Lower leg skin (tissue), 4 donors: ENCODE measurements around the gene ST7. TPM values are rescaled to one million over a fixed set of nuclear protein-coding genes. Genes with fewer than 3 reads are reported as not detected.

ENCODE experiments used
- DNase-seq, 2 donors: peaks; one replicate each; pipeline ENCODE4 v3.0.0-alpha.2; 2019; ENCODE audit warnings: low spot score in 2 of 2
- H3K4me3 ChIP-seq: fragments of 200-600 bp; sonication (generic); 2 replicates; pipeline ENCODE4 v1.5.1; 2017; ENCODE audit warnings: mild to moderate bottlenecking, low read depth; ENCODE audit not compliant: poor library complexity, severe bottlenecking
- POLR2A ChIP-seq, 2 donors: fragments of 450-650 bp; IDR thresholded peaks; one replicate each; pipeline ENCODE4 v1.6.1; 2016 to 2017; ENCODE audit warnings: antibody characterized with exemption in 2 of 2, mild to moderate bottlenecking in 1 of 2, moderate library complexity in 1 of 2
- WGBS, 2 donors: methylation state at CpG; one replicate each; pipeline ENCODE4 v1.1.5; 2018; 5-methylcytosine and 5-hydroxymethylcytosine counted together
- intact Hi-C: fragments of 100-400 bp; cut with DNase I; formaldehyde crosslinking; loops from one replicate; pipeline ENCODE4 v1.15.0; 2023; ENCODE audit warnings: low total_unique reads
- total RNA-seq, 4 donors: library from RNA; depleted of rRNA; stranded (reverse); fragments of >200 nt; gene quantifications; one replicate each; pipeline ENCODE4 v1.1.0, GENCODE V29; 2016
- TF ChIP-seq, protein P1 (sequence below), 3 donors: fragments of 450-650 bp; IDR thresholded peaks; one replicate each; pipeline ENCODE4 v1.5.1; 2016; ENCODE audit warnings: antibody characterized with exemption in 3 of 3, mild to moderate bottlenecking in 3 of 3, moderate library complexity in 2 of 3

Gene ST7
- total RNA-seq, 4 donors from 2014 or later, result 10.8 to 17.1 (median 11.4) TPM

DNA sequence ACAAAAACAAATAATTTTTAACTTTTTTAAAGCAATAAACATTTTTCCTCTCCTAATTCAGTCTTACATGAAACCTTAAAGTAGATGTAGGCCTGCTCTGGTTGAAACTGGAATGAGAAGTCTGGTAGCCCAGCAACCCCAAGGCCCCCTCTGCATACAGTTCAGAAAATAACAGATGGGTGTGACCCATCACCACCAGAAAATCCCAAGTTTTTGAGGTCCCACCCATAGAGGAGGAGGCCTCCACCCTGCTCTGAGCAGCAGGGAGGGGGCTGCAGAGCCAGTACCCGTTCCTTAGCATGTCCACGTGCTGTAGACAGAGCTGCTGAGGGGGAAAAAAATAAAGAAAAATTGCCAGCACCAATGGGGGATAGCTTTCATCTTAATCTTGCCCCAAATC, 246.8 kb downstream of the ST7 start:
- no peak overlapping the region for H3K4me3 ChIP-seq
- 43 to 57% methylated on average over 2 of the region's 2 CpGs for WGBS, 2 donors
- no peak for DNase-seq
- intact Hi-C loops, result no loop called here
- no peak for TF ChIP-seq POLR2A (IDR thresholded peaks at IDR 0.05)
- TF ChIP-seq, protein P1, sequence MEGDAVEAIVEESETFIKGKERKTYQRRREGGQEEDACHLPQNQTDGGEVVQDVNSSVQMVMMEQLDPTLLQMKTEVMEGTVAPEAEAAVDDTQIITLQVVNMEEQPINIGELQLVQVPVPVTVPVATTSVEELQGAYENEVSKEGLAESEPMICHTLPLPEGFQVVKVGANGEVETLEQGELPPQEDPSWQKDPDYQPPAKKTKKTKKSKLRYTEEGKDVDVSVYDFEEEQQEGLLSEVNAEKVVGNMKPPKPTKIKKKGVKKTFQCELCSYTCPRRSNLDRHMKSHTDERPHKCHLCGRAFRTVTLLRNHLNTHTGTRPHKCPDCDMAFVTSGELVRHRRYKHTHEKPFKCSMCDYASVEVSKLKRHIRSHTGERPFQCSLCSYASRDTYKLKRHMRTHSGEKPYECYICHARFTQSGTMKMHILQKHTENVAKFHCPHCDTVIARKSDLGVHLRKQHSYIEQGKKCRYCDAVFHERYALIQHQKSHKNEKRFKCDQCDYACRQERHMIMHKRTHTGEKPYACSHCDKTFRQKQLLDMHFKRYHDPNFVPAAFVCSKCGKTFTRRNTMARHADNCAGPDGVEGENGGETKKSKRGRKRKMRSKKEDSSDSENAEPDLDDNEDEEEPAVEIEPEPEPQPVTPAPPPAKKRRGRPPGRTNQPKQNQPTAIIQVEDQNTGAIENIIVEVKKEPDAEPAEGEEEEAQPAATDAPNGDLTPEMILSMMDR (IDR thresholded peaks at IDR 0.05), result no peak

GRCh38 chr7:117200786-117201458, 247.6 kb downstream of the ST7 start:
- no peak for DNase-seq
- TF ChIP-seq, protein P1 (IDR thresholded peaks at IDR 0.05), result no peak
- no peak for TF ChIP-seq POLR2A (IDR thresholded peaks at IDR 0.05)
- intact Hi-C loops, result no loop called here
- WGBS, 2 donors, result 88 to 92% methylated on average over 4 of the region's 4 CpGs
- H3K4me3 ChIP-seq, result no peak overlapping the region

DNA sequence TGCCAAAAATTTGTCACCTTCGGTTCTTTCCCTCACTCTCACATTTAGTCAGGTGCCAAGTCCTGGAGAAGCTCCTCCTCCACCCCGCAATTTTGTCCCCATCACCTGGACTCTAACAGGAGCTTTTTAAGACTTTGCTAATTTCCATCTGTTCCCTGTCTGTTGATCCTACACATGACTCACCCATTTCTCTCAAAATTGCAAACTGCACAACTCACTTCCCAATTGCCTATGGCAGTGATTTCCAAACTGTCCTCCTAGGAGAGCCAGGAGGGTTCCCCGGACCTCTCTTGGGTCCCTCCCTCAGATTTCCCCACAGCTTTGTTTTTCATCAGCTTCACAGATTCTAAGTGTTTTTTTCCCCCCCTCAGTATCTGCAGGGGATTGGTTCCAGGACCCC, 249.2 kb downstream of the ST7 start:
- DNase-seq, result no peak
- WGBS, 2 donors, result 47 to 76% methylated on average over 3 of the region's 3 CpGs
- intact Hi-C loops, result no loop called here

GRCh38 chr7:117203205-117203604, 249.9 kb downstream of the ST7 start:
- TF ChIP-seq, protein P1 (IDR thresholded peaks at IDR 0.05), result no peak
- no peak for TF ChIP-seq POLR2A (IDR thresholded peaks at IDR 0.05)
- H3K4me3 ChIP-seq, result no peak overlapping the region
- 86 to 88% methylated on average over 1 of the region's 1 CpG for WGBS, 2 donors
- intact Hi-C loops, result no loop called here
- DNase-seq, result no peak

More for the DNA sequence above, 249.2 kb downstream of the ST7 start:
- no peak for TF ChIP-seq POLR2A (IDR thresholded peaks at IDR 0.05)
- TF ChIP-seq, protein P1 (IDR thresholded peaks at IDR 0.05), result no peak
- H3K4me3 ChIP-seq, result no peak overlapping the region

DNA sequence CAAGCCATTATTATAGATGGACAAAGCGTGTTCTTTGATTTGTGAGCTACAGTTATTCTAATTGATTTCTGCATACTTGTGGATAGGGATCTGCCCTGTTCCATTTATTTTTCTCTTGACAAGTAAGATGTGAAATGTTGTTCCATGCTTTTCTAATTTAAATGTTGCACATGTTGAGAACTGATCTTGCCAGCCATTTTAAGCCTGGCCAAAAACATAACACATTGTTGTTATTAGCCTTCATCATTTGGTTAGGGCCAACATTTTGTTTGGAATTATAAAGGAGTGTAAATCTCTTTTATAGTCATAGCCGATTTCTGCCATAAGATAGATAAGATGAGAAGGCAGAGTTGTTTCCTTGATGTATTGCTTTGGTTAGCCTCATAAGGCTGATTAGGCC, 252.6 kb downstream of the ST7 start:
- TF ChIP-seq POLR2A (IDR thresholded peaks at IDR 0.05), result no peak
- TF ChIP-seq, protein P1 (IDR thresholded peaks at IDR 0.05), result no peak
- no peak for DNase-seq
- 59 to 66% methylated on average over 2 of the region's 2 CpGs for WGBS, 2 donors
- intact Hi-C loops, result no loop called here
- no peak overlapping the region for H3K4me3 ChIP-seq

- intact Hi-C loops, result no loop called here
- TF ChIP-seq POLR2A (IDR thresholded peaks at IDR 0.05), result no peak
- TF ChIP-seq, protein P1 (IDR thresholded peaks at IDR 0.05), result no peak
- DNase-seq, result no peak
- no peak overlapping the region for H3K4me3 ChIP-seq
- WGBS, 2 donors, result 93 to 95% methylated on average over 4 of the region's 4 CpGs
These were observed 255.0 kb downstream of the ST7 start for GRCh38 chr7:117208257-117208656.
